ENCODE measurements around the gene RGS11.

RGS11 gene

DNA sequence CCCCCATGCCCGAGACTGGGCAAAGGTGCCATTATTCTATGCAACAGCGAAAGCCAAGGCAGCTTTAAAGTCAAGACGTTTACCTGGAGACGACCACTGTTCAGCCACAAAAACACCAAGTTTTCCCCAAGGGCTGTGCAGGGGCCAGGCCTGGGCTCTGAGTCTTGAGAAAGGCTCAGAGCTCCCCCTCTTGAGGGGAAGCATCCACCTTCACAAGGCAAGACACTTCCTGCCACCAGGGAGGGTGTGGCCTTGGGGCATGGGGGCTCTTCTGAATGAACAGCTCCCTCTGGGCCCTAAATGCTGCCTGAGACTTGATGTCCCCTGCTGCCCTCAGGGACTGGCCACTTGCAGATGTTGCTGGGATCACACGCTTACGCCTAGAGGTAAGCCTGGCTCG lies 33.7 kb upstream of the RGS11 start:
- Histone ChIP-seq H3K4me1 (ENCODE audit: control insufficient read depth, insufficient read depth, low read length) (no peaks in the 10 kb centered on the region), H3K36me3 (ENCODE audit: control insufficient read depth, insufficient read depth, low read length) (peaks cover 18% of the 10 kb centered on the region), H3K4me3 (ENCODE audit: low read length) (no peak overlapping the region), H3K27me3 (ENCODE audit: control insufficient read depth, insufficient read depth, low read length) (no peaks in the 10 kb centered on the region), H3K9ac (ENCODE audit: low read length) (no peak overlapping the region), H3K27ac (ENCODE audit: low read depth, low read length) (no peak overlapping the region)

GRCh38 chr16:307691-308312 lies 32.1 kb upstream of the RGS11 start:
- no peak overlapping the region for H3K4me3 ChIP-seq (ENCODE audit: low read length)
- no peak overlapping the region for H3K9ac ChIP-seq (ENCODE audit: low read length)
- no peaks in the 10 kb centered on the region for H3K27me3 ChIP-seq (ENCODE audit: control insufficient read depth, insufficient read depth, low read length)
- H3K4me1 ChIP-seq (ENCODE audit: control insufficient read depth, insufficient read depth, low read length), result no peaks in the 10 kb centered on the region
- H3K27ac ChIP-seq (ENCODE audit: low read depth, low read length), result no peak overlapping the region
- peaks cover 12% of the 10 kb centered on the region for H3K36me3 ChIP-seq (ENCODE audit: control insufficient read depth, insufficient read depth, low read length)

- Histone ChIP-seq H3K9ac (ENCODE audit: low read length) (no peak overlapping the region), H3K27ac (ENCODE audit: low read depth, low read length) (no peak overlapping the region)
These were observed 31.2 kb upstream of the RGS11 start for GRCh38 chr16:306911-307370.

GRCh38 chr16:305916-306626 lies 30.3 kb upstream of the RGS11 start:
- no peak overlapping the region for H3K9ac ChIP-seq (ENCODE audit: low read length)
- no peaks in the 10 kb centered on the region for H3K4me1 ChIP-seq (ENCODE audit: control insufficient read depth, insufficient read depth, low read length)
- H3K36me3 ChIP-seq (ENCODE audit: control insufficient read depth, insufficient read depth, low read length), result peaks cover 14% of the 10 kb centered on the region
- no peak overlapping the region for H3K4me3 ChIP-seq (ENCODE audit: low read length)
- H3K27ac ChIP-seq (ENCODE audit: low read depth, low read length), result no peak overlapping the region
- no peaks in the 10 kb centered on the region for H3K27me3 ChIP-seq (ENCODE audit: control insufficient read depth, insufficient read depth, low read length)

More at GRCh38 chr16:306911-307370, 31.2 kb upstream of the RGS11 start:
- Histone ChIP-seq H3K4me3 (ENCODE audit: low read length) (no peak overlapping the region), H3K27me3 (ENCODE audit: control insufficient read depth, insufficient read depth, low read length) (no peaks in the 10 kb centered on the region), H3K36me3 (ENCODE audit: control insufficient read depth, insufficient read depth, low read length) (peaks cover 14% of the 10 kb centered on the region), H3K4me1 (ENCODE audit: control insufficient read depth, insufficient read depth, low read length) (no peaks in the 10 kb centered on the region)

- H3K27me3 ChIP-seq (ENCODE audit: control insufficient read depth, insufficient read depth, low read length), result no peaks in the 10 kb centered on the region
- H3K9ac ChIP-seq (ENCODE audit: low read length), result no peak overlapping the region
- H3K4me1 ChIP-seq (ENCODE audit: control insufficient read depth, insufficient read depth, low read length), result no peaks in the 10 kb centered on the region
- peaks cover 14% of the 10 kb centered on the region for H3K36me3 ChIP-seq (ENCODE audit: control insufficient read depth, insufficient read depth, low read length)
- H3K27ac ChIP-seq (ENCODE audit: low read depth, low read length), result no peak overlapping the region
- H3K4me3 ChIP-seq (ENCODE audit: low read length), result no peak overlapping the region
These were observed 28.2 kb upstream of the RGS11 start for GRCh38 chr16:303760-304505.

DNA sequence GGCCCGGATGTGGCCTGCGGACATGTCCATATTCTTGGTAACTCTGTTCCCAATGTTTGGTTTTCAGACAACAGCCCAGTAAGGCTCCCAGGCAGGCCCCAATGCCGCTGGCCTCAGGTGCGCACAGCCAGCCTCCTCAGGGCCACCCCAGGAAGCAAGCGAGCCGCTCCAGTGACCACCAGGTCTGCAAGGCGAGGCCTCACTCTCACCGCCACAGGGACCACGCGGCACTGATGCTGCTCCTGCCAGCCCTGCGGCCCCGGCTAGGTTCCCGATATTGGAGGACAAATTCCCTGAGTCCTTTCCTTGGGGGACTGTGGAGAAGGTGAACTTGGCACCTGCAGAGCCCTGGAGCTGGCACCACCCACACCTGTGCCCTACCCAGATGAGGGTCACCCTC lies 26.2 kb upstream of the RGS11 start:
- no peaks in the 10 kb centered on the region for H3K27me3 ChIP-seq (ENCODE audit: control insufficient read depth, insufficient read depth, low read length)
- no peak overlapping the region for H3K9ac ChIP-seq (ENCODE audit: low read length)
- peaks cover 5% of the 10 kb centered on the region for H3K36me3 ChIP-seq (ENCODE audit: control insufficient read depth, insufficient read depth, low read length)
- H3K4me1 ChIP-seq (ENCODE audit: control insufficient read depth, insufficient read depth, low read length), result no peaks in the 10 kb centered on the region
- no peak overlapping the region for H3K27ac ChIP-seq (ENCODE audit: low read depth, low read length)
- H3K4me3 ChIP-seq (ENCODE audit: low read length), result no peak overlapping the region

GRCh38 chr16:301235-301634 lies 25.5 kb upstream of the RGS11 start:
- Histone ChIP-seq H3K27me3 (ENCODE audit: control insufficient read depth, insufficient read depth, low read length) (no peaks in the 10 kb centered on the region), H3K4me1 (ENCODE audit: control insufficient read depth, insufficient read depth, low read length) (no peaks in the 10 kb centered on the region), H3K36me3 (ENCODE audit: control insufficient read depth, insufficient read depth, low read length) (peaks cover 5% of the 10 kb centered on the region), H3K27ac (ENCODE audit: low read depth, low read length) (no peak overlapping the region), H3K9ac (ENCODE audit: low read length) (no peak overlapping the region), H3K4me3 (ENCODE audit: low read length) (no peak overlapping the region)

DNA sequence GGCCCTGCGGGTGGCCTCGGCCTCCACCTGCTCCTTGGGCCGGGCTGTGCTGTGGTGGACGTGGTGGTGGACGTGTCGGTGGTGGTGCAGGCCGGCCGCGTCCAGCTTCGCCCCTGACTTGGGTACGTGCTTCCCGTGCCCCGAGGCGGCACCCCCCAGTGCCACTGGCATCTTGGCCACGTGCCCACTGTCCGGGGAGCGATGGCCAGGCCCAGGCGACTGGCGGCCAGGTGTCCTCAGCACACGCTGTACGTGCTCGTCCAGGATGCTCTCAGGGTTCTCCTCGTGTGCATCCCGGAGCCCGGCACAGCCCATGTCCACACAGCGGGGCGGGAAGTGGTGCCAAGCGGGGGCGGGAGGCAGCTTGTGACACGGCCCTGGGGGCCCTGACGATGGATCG lies 22.1 kb upstream of the RGS11 start:
- Histone ChIP-seq H3K36me3 (ENCODE audit: control insufficient read depth, insufficient read depth, low read length) (peaks cover 4% of the 10 kb centered on the region), H3K4me3 (ENCODE audit: low read length) (no peak overlapping the region)

GRCh38 chr16:296806-297510 lies 21.2 kb upstream of the RGS11 start:
- Histone ChIP-seq H3K4me3 (ENCODE audit: low read length) (no peak overlapping the region), H3K9ac (ENCODE audit: low read length) (no peak overlapping the region), H3K27me3 (ENCODE audit: control insufficient read depth, insufficient read depth, low read length) (no peaks in the 10 kb centered on the region), H3K27ac (ENCODE audit: low read depth, low read length) (no peak overlapping the region), H3K4me1 (ENCODE audit: control insufficient read depth, insufficient read depth, low read length) (no peaks in the 10 kb centered on the region), H3K36me3 (ENCODE audit: control insufficient read depth, insufficient read depth, low read length) (peaks cover 7% of the 10 kb centered on the region)

More for the DNA sequence above, 22.1 kb upstream of the RGS11 start:
- no peaks in the 10 kb centered on the region for H3K4me1 ChIP-seq (ENCODE audit: control insufficient read depth, insufficient read depth, low read length)
- no peak overlapping the region for H3K9ac ChIP-seq (ENCODE audit: low read length)
- H3K27me3 ChIP-seq (ENCODE audit: control insufficient read depth, insufficient read depth, low read length), result no peaks in the 10 kb centered on the region
- H3K27ac ChIP-seq (ENCODE audit: low read depth, low read length), result no peak overlapping the region

DNA sequence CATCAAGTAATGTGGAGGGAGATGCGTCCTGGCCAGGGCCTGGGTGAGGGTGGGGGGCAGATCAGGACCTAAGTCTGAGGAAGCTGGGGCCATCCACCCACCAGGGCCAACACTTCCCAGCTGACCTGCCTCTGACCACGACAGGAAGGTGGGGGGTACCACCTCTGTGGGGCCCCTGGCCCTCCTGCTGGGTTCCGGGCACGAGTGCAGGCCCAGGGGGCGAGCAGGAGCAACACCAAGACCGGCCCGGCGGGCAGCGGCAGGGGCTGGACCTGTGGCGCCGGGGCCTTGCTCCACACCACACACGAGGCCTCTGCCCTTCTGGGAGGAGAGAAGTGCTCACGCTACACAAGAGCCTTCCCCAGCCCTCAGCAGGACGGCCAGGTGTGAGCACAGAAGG lies 20.5 kb upstream of the RGS11 start:
- no peaks in the 10 kb centered on the region for H3K4me1 ChIP-seq (ENCODE audit: control insufficient read depth, insufficient read depth, low read length)
- no peak overlapping the region for H3K27ac ChIP-seq (ENCODE audit: low read depth, low read length)
- no peaks in the 10 kb centered on the region for H3K27me3 ChIP-seq (ENCODE audit: control insufficient read depth, insufficient read depth, low read length)
- no peak overlapping the region for H3K4me3 ChIP-seq (ENCODE audit: low read length)
- H3K9ac ChIP-seq (ENCODE audit: low read length), result no peak overlapping the region
- peaks cover 9% of the 10 kb centered on the region for H3K36me3 ChIP-seq (ENCODE audit: control insufficient read depth, insufficient read depth, low read length)

DNA sequence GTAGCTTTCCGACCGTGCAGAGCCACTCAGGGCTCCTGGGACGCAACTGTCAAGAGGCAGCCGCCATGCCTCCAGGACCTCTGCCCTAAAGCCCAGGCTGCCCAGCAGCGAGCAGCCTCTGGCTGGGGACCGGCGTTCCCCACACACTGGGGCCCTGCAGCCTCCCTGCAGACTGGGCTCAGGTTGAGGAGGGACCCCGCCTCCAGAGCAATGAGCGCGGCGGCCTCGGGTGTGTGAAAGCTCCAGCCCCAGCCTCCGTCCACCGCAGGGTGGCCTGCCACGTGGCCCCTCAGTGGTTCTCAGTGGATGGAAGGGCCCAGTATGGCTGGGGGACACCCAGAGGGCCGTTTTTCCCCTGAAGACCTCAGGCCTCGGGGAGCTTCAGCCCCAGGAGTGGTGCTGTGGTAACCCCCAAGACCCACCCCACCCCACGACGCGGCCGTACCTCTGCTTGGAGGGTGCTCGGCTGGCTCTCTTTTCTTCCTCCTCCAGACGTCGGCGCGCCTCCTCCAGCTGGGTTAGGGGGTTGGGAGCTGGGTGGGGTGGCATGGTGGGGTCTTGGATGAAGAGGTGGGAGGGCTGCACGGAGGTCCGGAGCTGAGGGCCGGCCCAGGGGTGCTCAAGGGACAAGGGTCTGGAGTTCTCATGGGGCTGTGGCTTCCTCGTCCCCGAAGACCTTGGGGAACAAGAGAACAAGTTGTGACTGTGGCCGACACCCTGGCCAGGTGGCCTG lies 17.5 kb upstream of the RGS11 start:
- Histone ChIP-seq H3K9ac (ENCODE audit: low read length) (no peak overlapping the region), H3K36me3 (ENCODE audit: control insufficient read depth, insufficient read depth, low read length) (peaks cover 16% of the 10 kb centered on the region), H3K4me1 (ENCODE audit: control insufficient read depth, insufficient read depth, low read length) (no peaks in the 10 kb centered on the region), H3K27ac (ENCODE audit: low read depth, low read length) (no peak overlapping the region), H3K4me3 (ENCODE audit: low read length) (no peak overlapping the region), H3K27me3 (ENCODE audit: control insufficient read depth, insufficient read depth, low read length) (no peaks in the 10 kb centered on the region)

DNA sequence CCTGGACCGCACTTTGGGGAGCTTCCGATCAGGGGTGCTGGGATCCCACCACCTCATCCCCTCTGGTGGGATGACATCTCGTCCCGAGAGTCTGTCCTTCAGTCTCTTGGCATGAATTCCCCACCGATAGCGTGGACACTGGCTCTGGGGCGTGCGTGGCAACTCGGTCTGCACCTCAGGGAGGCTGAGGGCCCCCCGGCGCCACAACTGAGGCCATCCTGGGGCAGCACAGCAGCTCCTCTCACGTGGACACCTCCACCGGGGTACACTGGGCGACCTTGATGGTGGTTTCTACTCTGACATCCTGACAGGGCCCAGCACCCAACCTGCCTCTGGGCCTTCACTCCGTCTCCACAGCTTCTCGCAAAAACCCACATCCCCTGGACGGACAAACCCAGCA lies 15.8 kb upstream of the RGS11 start:
- Histone ChIP-seq H3K27me3 (ENCODE audit: control insufficient read depth, insufficient read depth, low read length) (no peaks in the 10 kb centered on the region), H3K36me3 (ENCODE audit: control insufficient read depth, insufficient read depth, low read length) (peaks cover 19% of the 10 kb centered on the region), H3K4me1 (ENCODE audit: control insufficient read depth, insufficient read depth, low read length) (no peaks in the 10 kb centered on the region), H3K4me3 (ENCODE audit: low read length) (no peak overlapping the region), H3K9ac (ENCODE audit: low read length) (no peak overlapping the region), H3K27ac (ENCODE audit: low read depth, low read length) (no peak overlapping the region)

All from rectal smooth muscle tissue (tissue), 1 donor.